IPS-18c (cell line): ENCODE results near the gene ADIG.

ENCODE experiments used
- H3K4me3 ChIP-seq: 2 replicates; pipeline ENCODE4 v1.7.0; 2013; ENCODE audit warnings: low read depth, mild to moderate bottlenecking, low read length, moderate library complexity; ENCODE audit not compliant: insufficient read depth
- H3K9me3 ChIP-seq: one replicate; pipeline ENCODE4 v1.6.1; 2013; ENCODE audit warnings: mild to moderate bottlenecking, low read length, moderate library complexity; ENCODE audit not compliant: control insufficient read depth, insufficient read depth

The ADIG gene

GRCh38 chr20:38615283-38615682 lies 34.3 kb downstream of the ADIG start:
- H3K9me3 ChIP-seq, result no peaks in the 10 kb centered on the region

GRCh38 chr20:38616457-38616856 lies 35.5 kb downstream of the ADIG start:
- no peak overlapping the region for H3K4me3 ChIP-seq
- H3K9me3 ChIP-seq, result no peaks in the 10 kb centered on the region

More at GRCh38 chr20:38615283-38615682, 34.3 kb downstream of the ADIG start:
- H3K4me3 ChIP-seq, result no peak overlapping the region

GRCh38 chr20:38617011-38617829 lies 36.2 kb downstream of the ADIG start:
- no peak overlapping the region for H3K4me3 ChIP-seq

GRCh38 chr20:38617830-38618196 lies 36.8 kb downstream of the ADIG start:
- Histone ChIP-seq H3K4me3 (no peak overlapping the region), H3K9me3 (no peaks in the 10 kb centered on the region)

More at GRCh38 chr20:38617011-38617829, 36.2 kb downstream of the ADIG start:
- H3K9me3 ChIP-seq, result no peaks in the 10 kb centered on the region

- Histone ChIP-seq H3K4me3 (no peak overlapping the region), H3K9me3 (no peaks in the 10 kb centered on the region)
These were observed 39.4 kb downstream of the ADIG start for GRCh38 chr20:38620441-38620840.

GRCh38 chr20:38623061-38623460 lies 42.1 kb downstream of the ADIG start:
- H3K9me3 ChIP-seq, result no peaks in the 10 kb centered on the region
- no peak overlapping the region for H3K4me3 ChIP-seq

- no peak overlapping the region for H3K4me3 ChIP-seq
These were observed 43.1 kb downstream of the ADIG start for GRCh38 chr20:38624084-38624483.

GRCh38 chr20:38625896-38626295 lies 44.9 kb downstream of the ADIG start:
- Histone ChIP-seq H3K9me3 (no peaks in the 10 kb centered on the region), H3K4me3 (no peak overlapping the region)

More at GRCh38 chr20:38624084-38624483, 43.1 kb downstream of the ADIG start:
- no peaks in the 10 kb centered on the region for H3K9me3 ChIP-seq

- Histone ChIP-seq H3K9me3 (no peaks in the 10 kb centered on the region), H3K4me3 (no peak overlapping the region)
These were observed 46.1 kb downstream of the ADIG start for GRCh38 chr20:38626921-38627659.

- no peaks in the 10 kb centered on the region for H3K9me3 ChIP-seq
- no peak overlapping the region for H3K4me3 ChIP-seq
These were observed 47.8 kb downstream of the ADIG start for GRCh38 chr20:38628580-38629470.

- no peak overlapping the region for H3K4me3 ChIP-seq
- H3K9me3 ChIP-seq, result no peaks in the 10 kb centered on the region
These were observed 49.0 kb downstream of the ADIG start for GRCh38 chr20:38629979-38630378.

- Histone ChIP-seq H3K9me3 (no peaks in the 10 kb centered on the region), H3K4me3 (no peak overlapping the region)
These were observed 49.7 kb downstream of the ADIG start for GRCh38 chr20:38630727-38631126.

GRCh38 chr20:38631155-38632022 lies 50.4 kb downstream of the ADIG start:
- H3K9me3 ChIP-seq, result no peaks in the 10 kb centered on the region
- H3K4me3 ChIP-seq, result no peak overlapping the region

GRCh38 chr20:38633577-38634093 lies 52.6 kb downstream of the ADIG start:
- H3K4me3 ChIP-seq, result no peak overlapping the region
- H3K9me3 ChIP-seq, result no peaks in the 10 kb centered on the region

- no peak overlapping the region for H3K4me3 ChIP-seq
- H3K9me3 ChIP-seq, result no peaks in the 10 kb centered on the region
These were observed 54.8 kb downstream of the ADIG start for GRCh38 chr20:38635721-38636288.
